H9 (cell line): ENCODE measurements around the gene TMTC1. TPM values are rescaled to one million over a fixed set of nuclear protein-coding genes. Genes with fewer than 3 reads are reported as not detected.

Source experiments
- DNase-seq: peaks from one replicate; pipeline ENCODE4 v3.0.0-alpha.2; 2017
- H2AFZ ChIP-seq: one replicate; pipeline ENCODE4 v1.6.1; 2013; ENCODE audit warnings: mild to moderate bottlenecking, low read length, control low read depth, moderate library complexity
- H2AK5ac ChIP-seq: 2 replicates; pipeline ENCODE4 v1.6.1; 2013; ENCODE audit warnings: low read length, control low read depth, mixed read lengths; ENCODE audit not compliant: insufficient read length
- H2BK120ac ChIP-seq: one replicate; pipeline ENCODE4 v1.6.1; 2013; ENCODE audit warnings: low read depth, mild to moderate bottlenecking, low read length, control low read depth, inconsistent platforms; ENCODE audit not compliant: poor library complexity, severe bottlenecking
- H2BK12ac ChIP-seq: 2 replicates; pipeline ENCODE4 v1.6.1; 2013; ENCODE audit warnings: low read length, control low read depth, mixed read lengths, low read depth; ENCODE audit not compliant: insufficient read length
- H2BK15ac ChIP-seq: 2 replicates; pipeline ENCODE4 v1.6.1; 2013; ENCODE audit warnings: low read depth, low read length, control low read depth
- H2BK20ac ChIP-seq: one replicate; pipeline ENCODE4 v1.6.1; 2013; ENCODE audit warnings: low read depth, mild to moderate bottlenecking, low read length, control low read depth, inconsistent platforms; ENCODE audit not compliant: poor library complexity, severe bottlenecking
- H2BK5ac ChIP-seq: 2 replicates; pipeline ENCODE4 v1.6.1; 2013; ENCODE audit warnings: low read length, control low read depth, mixed read lengths; ENCODE audit not compliant: insufficient read length
- H3K14ac ChIP-seq: 2 replicates; pipeline ENCODE4 v1.6.1; 2013; ENCODE audit warnings: low read length, control low read depth; ENCODE audit not compliant: insufficient read depth
- H3K18ac ChIP-seq: 2 replicates; pipeline ENCODE4 v1.6.1; 2013; ENCODE audit warnings: low read depth, mild to moderate bottlenecking, mixed read lengths, low read length, control low read depth; ENCODE audit not compliant: insufficient read length
- H3K23ac ChIP-seq: 2 replicates; pipeline ENCODE4 v1.6.1; 2013; ENCODE audit warnings: low read length, control low read depth, mixed read lengths, low read depth; ENCODE audit not compliant: insufficient read length
- H3K23me2 ChIP-seq: 2 replicates; pipeline ENCODE4 v1.6.1; 2013; ENCODE audit warnings: low read depth, mild to moderate bottlenecking, mixed read lengths, low read length, control low read depth; ENCODE audit not compliant: insufficient read length, poor library complexity, severe bottlenecking
- H3K27ac ChIP-seq: 2 replicates; pipeline ENCODE4 v1.5.1; 2013; ENCODE audit warnings: low read length, control low read depth, mixed read lengths, low read depth; ENCODE audit not compliant: insufficient read length
- H3K27me3 ChIP-seq: 2 replicates; pipeline ENCODE4 v1.6.1; 2013; ENCODE audit warnings: low read length, control low read depth, inconsistent platforms; ENCODE audit not compliant: insufficient read depth
- H3K4ac ChIP-seq: 2 replicates; pipeline ENCODE4 v1.6.1; 2013; ENCODE audit warnings: low read depth, mild to moderate bottlenecking, control low read depth, inconsistent platforms, low read length, moderate library complexity
- H3K4me1 ChIP-seq: 2 replicates; pipeline ENCODE4 v1.6.1; 2013; ENCODE audit warnings: low read length, control low read depth, inconsistent platforms; ENCODE audit not compliant: insufficient read depth
- H3K4me2 ChIP-seq: 2 replicates; pipeline ENCODE4 v1.6.1; 2013; ENCODE audit warnings: low read length, control low read depth, mixed read lengths; ENCODE audit not compliant: insufficient read length, insufficient read depth
- H3K56ac ChIP-seq: 2 replicates; pipeline ENCODE4 v1.6.1; 2013; ENCODE audit warnings: low read depth, mild to moderate bottlenecking, mixed read lengths, low read length, control low read depth; ENCODE audit not compliant: insufficient read length
- H3K79me1 ChIP-seq: 2 replicates; pipeline ENCODE4 v1.6.1; 2013; ENCODE audit warnings: low read depth, mild to moderate bottlenecking, moderate library complexity, low read length, control low read depth, inconsistent platforms; ENCODE audit not compliant: insufficient read depth, poor library complexity, severe bottlenecking
- H3K79me2 ChIP-seq: 2 replicates; pipeline ENCODE4 v1.6.1; 2013; ENCODE audit warnings: low read length, control low read depth, inconsistent platforms; ENCODE audit not compliant: insufficient read depth
- H3K9ac ChIP-seq: 2 replicates; pipeline ENCODE4 v1.6.1; 2013; ENCODE audit warnings: low read length, control low read depth, mixed read lengths; ENCODE audit not compliant: insufficient read length; ENCODE audit errors: extremely low read depth
- H3K9me3 ChIP-seq: one replicate; pipeline ENCODE4 v1.6.1; 2013; ENCODE audit warnings: low read depth, low read length, inconsistent platforms; ENCODE audit not compliant: control insufficient read depth
- H3T11ph ChIP-seq: one replicate; pipeline ENCODE4 v1.6.1; 2013; ENCODE audit warnings: mild to moderate bottlenecking, low read length, control low read depth, inconsistent platforms
- H4K20me1 ChIP-seq: one replicate; pipeline ENCODE4 v1.6.1; 2013; ENCODE audit not compliant: control insufficient read depth, insufficient read length, insufficient read depth
- H4K5ac ChIP-seq: 2 replicates; pipeline ENCODE4 v1.6.1; 2013; ENCODE audit warnings: low read depth, mild to moderate bottlenecking, mixed read lengths, low read length, control low read depth; ENCODE audit not compliant: insufficient read length
- H4K8ac ChIP-seq: replicated peaks from 2 replicates; pipeline ENCODE4 v1.6.1; 2013; ENCODE audit warnings: low read length, control low read depth, mixed read lengths, low read depth; ENCODE audit not compliant: insufficient read length
- H4K91ac ChIP-seq: 2 replicates; pipeline ENCODE4 v1.6.1; 2013; ENCODE audit warnings: low read depth, mild to moderate bottlenecking, moderate library complexity, mixed read lengths, low read length, control low read depth; ENCODE audit not compliant: insufficient read length
- H3K27ac Mint-ChIP-seq, 3 experiments: 2 replicates in 2 of 3; 3 replicates in 1 of 3; pipeline ENCODE4 v1.8.0; 2020 to 2021; ENCODE audit warnings: mixed read lengths in 3 of 3, mild to moderate bottlenecking in 1 of 3, moderate library complexity in 1 of 3
- H3K27me3 Mint-ChIP-seq: 2 replicates; pipeline ENCODE4 v1.8.0; 2021; ENCODE audit warnings: low read depth, mild to moderate bottlenecking, moderate library complexity, mixed read lengths
- H3K36me3 Mint-ChIP-seq, 3 experiments: 2 replicates in 2 of 3; 3 replicates in 1 of 3; pipeline ENCODE4 v1.8.0; 2020 to 2021; ENCODE audit warnings: low read depth in 3 of 3, mixed read lengths in 3 of 3; ENCODE audit not compliant: insufficient read depth in 1 of 3
- H3K4me1 Mint-ChIP-seq, 2 experiments: 2 replicates each; pipeline ENCODE4 v1.8.0; 2020; ENCODE audit warnings: mixed read lengths in 2 of 2
- H3K4me3 Mint-ChIP-seq, 2 experiments: 2 replicates in 1 of 2; 3 replicates in 1 of 2; pipeline ENCODE4 v1.8.0; 2020 to 2021; ENCODE audit warnings: mild to moderate bottlenecking in 2 of 2, mixed read lengths in 2 of 2, moderate library complexity in 1 of 2
- H3K9me3 Mint-ChIP-seq, 2 experiments: 2 replicates in 1 of 2; 3 replicates in 1 of 2; pipeline ENCODE4 v1.8.0; 2020; ENCODE audit warnings: mild to moderate bottlenecking in 2 of 2, mixed read lengths in 2 of 2, moderate library complexity in 1 of 2
- CTCF ChIP-seq: fragments of 200-600 bp; sonication (generic); conservative IDR thresholded peaks from 3 replicates; pipeline ENCODE4 v1.8.0; 2021; ENCODE audit warnings: antibody characterized with exemption, mild to moderate bottlenecking
- WGBS: extraction: QIAGEN DNeasy Blood & Tissue Kit; methylation state at CpG from one replicate; pipeline ENCODE4 v1.1.7; 2013; ENCODE audit warnings: missing lambda C conversion rate, low lambda C conversion rate, mixed read lengths; ENCODE audit not compliant: insufficient read length; ENCODE audit errors: extremely low coverage; 5-methylcytosine and 5-hydroxymethylcytosine counted together
- total RNA-seq: library from RNA; stranded (reverse); gene quantifications from 2 replicates; pipeline ENCODE4 v1.2.1, GENCODE V29; 2021

TMTC1 gene
- total RNA-seq, 1 experiment from 2014 or later = 16.1 TPM

- Histone ChIP-seq H3K4me1 (no peaks in the 10 kb centered on the region), H4K20me1 (no peaks in the 10 kb centered on the region), H3K9ac (no peak overlapping the region), H2AFZ (no peak overlapping the region), H3K9me3 (no peaks in the 10 kb centered on the region), H2BK5ac (no peak overlapping the region), H3K79me1 (no peaks in the 10 kb centered on the region), H4K8ac (no peak overlapping the region), H2BK120ac (no peak overlapping the region), H3T11ph (no peak overlapping the region), H3K4ac (no peak overlapping the region), H3K27me3 (no peaks in the 10 kb centered on the region), H3K56ac (no peak overlapping the region), H3K27ac (no peak overlapping the region), H2AK5ac (no peak overlapping the region), H2BK15ac (no peak overlapping the region), H3K18ac (no peak overlapping the region), H2BK20ac (no peak overlapping the region), H4K91ac (no peak overlapping the region), H3K23me2 (no peaks in the 10 kb centered on the region), H2BK12ac (no peak overlapping the region), H4K5ac (no peak overlapping the region), H3K23ac (no peak overlapping the region), H3K14ac (no peak overlapping the region), H3K79me2 (no peaks in the 10 kb centered on the region), H3K4me2 (no peak overlapping the region)
- no peak for TF ChIP-seq CTCF
- no peak for DNase-seq
- no peak overlapping the region for H3K4me3 Mint-ChIP-seq
- H3K9me3 Mint-ChIP-seq = peaks cover 0 to 6% of the 10 kb centered on the region in 2 experiments; a peak in 1 of 5 replicates
- H3K36me3 Mint-ChIP-seq = peaks cover 9 to 14% (median 14%) of the 10 kb centered on the region in 3 experiments; a peak in 5 of 7 replicates
- no CpG with 5 or more reads among the region's 3 CpGs for WGBS
- H3K27me3 Mint-ChIP-seq = no peaks in the 10 kb centered on the region
- H3K27ac Mint-ChIP-seq = no peak overlapping the region
- peaks cover 15 to 27% of the 10 kb centered on the region in 2 experiments for H3K4me1 Mint-ChIP-seq
Observed at GRCh38 chr12:29551812-29552211, 231.9 kb downstream of the TMTC1 start.
